ENCODE results near the gene AXIN2.

DNA sequence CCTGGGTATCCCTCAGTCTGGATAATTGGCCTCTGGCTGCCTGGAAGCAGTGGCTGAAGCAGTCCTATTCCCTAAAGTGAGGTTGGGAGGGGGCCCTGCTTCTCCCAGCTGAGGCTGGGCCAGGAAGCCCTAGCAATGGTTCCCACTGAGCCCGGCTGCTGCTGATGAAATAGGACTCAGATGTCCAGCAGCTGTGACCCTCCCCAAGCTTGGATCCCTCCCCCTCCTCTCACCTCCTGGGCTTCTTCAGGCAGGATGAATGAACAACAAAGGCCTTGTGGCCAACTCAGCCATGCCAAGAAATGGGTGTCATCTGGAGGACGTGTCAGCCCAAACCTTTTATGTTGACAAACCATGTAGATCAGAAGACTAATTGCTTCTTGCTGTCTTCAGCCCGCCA lies 42.0 kb downstream of the AXIN2 start:
- no peak for TF ChIP-seq CTCF (IDR thresholded peaks at IDR 0.05)
- no peak for TF ChIP-seq POLR2A (IDR thresholded peaks at IDR 0.05)
